ENCODE results near the gene CDSN. TPM values are rescaled to one million over a fixed set of nuclear protein-coding genes. Genes with fewer than 3 reads are reported as not detected.

CDSN gene, protein sequence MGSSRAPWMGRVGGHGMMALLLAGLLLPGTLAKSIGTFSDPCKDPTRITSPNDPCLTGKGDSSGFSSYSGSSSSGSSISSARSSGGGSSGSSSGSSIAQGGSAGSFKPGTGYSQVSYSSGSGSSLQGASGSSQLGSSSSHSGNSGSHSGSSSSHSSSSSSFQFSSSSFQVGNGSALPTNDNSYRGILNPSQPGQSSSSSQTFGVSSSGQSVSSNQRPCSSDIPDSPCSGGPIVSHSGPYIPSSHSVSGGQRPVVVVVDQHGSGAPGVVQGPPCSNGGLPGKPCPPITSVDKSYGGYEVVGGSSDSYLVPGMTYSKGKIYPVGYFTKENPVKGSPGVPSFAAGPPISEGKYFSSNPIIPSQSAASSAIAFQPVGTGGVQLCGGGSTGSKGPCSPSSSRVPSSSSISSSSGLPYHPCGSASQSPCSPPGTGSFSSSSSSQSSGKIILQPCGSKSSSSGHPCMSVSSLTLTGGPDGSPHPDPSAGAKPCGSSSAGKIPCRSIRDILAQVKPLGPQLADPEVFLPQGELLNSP
- 0.04 to 0.08 TPM (median 0.06 TPM) in 4 of 5 replicates, not detected in the other for total RNA-seq (2022; extraction: Qiagen RNA extraction)

DNA sequence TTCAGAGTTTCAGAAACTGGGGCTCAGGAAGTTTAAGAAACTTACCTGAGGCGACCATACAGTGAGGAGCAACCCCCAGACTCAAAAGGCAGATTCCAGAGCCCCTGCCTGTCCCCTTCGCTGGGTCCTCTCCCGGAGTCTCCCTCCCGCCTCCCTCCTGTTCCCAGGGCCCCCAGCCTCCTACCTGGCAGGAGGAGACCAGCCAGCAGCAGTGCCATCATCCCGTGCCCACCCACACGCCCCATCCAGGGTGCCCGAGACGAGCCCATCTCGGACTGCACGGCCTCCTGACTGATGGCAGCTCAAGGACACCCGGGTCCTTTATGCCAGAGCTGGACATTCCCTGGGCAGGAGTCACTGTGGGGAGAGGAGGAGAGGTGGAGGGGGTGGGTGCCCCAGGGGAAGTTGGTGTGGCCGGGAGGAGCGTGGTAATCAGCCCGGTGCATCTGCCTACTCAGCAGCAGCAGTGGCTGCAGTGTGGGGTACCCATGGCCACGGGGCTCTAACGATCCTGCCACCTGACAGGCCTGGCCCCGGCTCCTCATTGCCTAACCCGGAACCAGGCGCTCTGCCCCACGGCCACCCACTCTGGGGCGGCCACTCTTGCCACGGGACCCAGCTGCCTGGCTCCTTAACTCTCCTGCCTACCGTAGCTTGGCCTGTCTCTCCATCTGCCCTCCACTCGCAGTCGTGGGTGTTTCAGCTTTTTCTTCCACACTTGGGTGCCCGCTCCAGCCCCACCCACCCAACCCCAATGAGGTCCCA is at the start of gene CDSN:
Gene CDSN, minus strand, starts transcription at position 296 of the 765 bp plus-strand sequence. Its CDS starts 27 bp downstream, at position 269.

GRCh38 chr6:31158140-31158862 is 38.1 kb upstream of the CDSN start, which contains the start of gene TCF19:
TSS of gene TCF19 (plus strand) at chr6:31158589. CDS start at chr6:31159470, 881 bp downstream.

DNA sequence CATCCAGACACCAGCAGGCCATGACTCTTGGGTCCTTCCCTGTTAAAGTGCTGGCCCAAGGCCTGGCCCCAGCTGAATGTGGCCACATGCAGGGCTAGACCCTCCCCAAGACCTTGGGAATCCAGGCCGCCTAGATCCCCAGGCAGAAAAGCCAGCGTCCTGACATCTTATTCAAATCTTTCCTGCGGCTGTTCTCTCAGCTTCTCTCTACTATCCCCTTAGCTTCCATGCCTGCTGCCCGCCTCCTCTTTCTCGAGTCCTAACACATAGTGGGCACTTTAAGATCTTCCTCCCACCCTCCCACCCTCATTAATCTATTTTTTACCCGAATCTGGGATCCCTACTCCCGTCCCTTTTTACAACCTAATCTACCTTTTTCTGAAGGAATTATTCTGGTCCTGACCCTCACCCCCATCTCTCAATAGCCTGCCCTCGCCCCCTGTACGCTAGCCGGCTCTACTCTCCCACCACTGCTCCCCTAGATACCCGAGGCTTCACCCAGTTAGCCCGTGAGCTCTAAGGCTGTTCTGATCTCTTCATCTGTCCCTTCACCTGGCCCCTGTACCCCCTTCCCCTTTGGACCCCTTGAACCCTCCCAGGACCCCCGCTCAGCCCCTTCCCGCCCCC is 37.4 kb upstream of the CDSN start, which contains the start of gene CCHCR1:
Gene CCHCR1, minus strand, starts transcription at position 290 of the 627 bp plus-strand sequence. Its CDS starts 202 bp downstream, at position 88.

GRCh38 chr6:31138982-31139381 is 18.7 kb upstream of the CDSN start, which contains the start of gene PSORS1C2:
TSS of gene PSORS1C2 (minus strand) at chr6:31139066. CDS start at chr6:31139026, 40 bp downstream.

DNA sequence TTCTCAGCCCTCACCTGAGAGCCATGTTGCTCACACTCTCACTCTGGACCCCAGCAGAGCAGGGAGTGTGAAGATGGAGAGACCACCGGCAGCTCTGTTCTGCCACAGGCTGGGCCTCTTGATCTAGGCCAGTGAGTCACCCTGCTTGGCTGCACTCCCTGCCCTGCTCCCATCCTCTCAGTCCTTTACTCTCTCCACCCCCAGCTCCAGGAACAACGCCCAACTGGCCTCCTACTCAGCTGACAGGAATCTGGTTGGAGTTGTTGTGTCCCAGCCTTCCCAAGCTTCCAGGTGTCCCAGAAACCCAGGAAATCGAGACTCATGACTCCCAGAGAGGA is 5.7 kb downstream of the CDSN start, which contains the start of gene PSORS1C1:
Gene PSORS1C1, plus strand, starts transcription at position 260 of the 338 bp plus-strand sequence. CDS start 14,833 bp downstream, outside the sequence.

GRCh38 chr6:31112478-31112877 is 7.8 kb downstream of the CDSN start, which contains the start of gene C6orf15:
TSS of gene C6orf15 (minus strand) at chr6:31112575. CDS start at chr6:31112555, 20 bp downstream.

Other genes starting within 250 kb of the CDSN start
- 54.7 to 71.1 TPM (median 64.8 TPM) in 5 replicates for gene DDR1, start 235.9 kb downstream of the CDSN start, total RNA-seq (2022; extraction: Qiagen RNA extraction)
- gene GTF2H4, start 212.2 kb downstream of the CDSN start, total RNA-seq (2022; extraction: Qiagen RNA extraction): 17.2 to 21.4 TPM (median 19.3 TPM) in 5 replicates
- gene VARS2, start 206.2 kb downstream of the CDSN start, total RNA-seq (2022; extraction: Qiagen RNA extraction): 11.6 to 16.2 TPM (median 15.7 TPM) in 5 replicates
- gene SFTA2, start 188.3 kb downstream of the CDSN start, total RNA-seq (2022; extraction: Qiagen RNA extraction): 0.11 to 0.15 TPM in 2 of 5 replicates, not detected in the others
- gene MUCL3, start 179.5 kb downstream of the CDSN start, total RNA-seq (2022; extraction: Qiagen RNA extraction): 0.06 to 0.15 TPM (median 0.10 TPM) in 5 replicates
- gene MUC21, start 136.7 kb downstream of the CDSN start, total RNA-seq (2022; extraction: Qiagen RNA extraction): 0.02 TPM in 1 of 5 replicates, not detected in the others
- gene MUC22, start 110.0 kb downstream of the CDSN start, total RNA-seq (2022; extraction: Qiagen RNA extraction): 0.01 to 0.05 TPM (median 0.02 TPM) in 5 replicates
- 0.07 TPM in 1 of 5 replicates, not detected in the others for gene C6orf15, start 7.9 kb downstream of the CDSN start, total RNA-seq (2022; extraction: Qiagen RNA extraction)
- gene PSORS1C1, start 5.6 kb downstream of the CDSN start, total RNA-seq (2022; extraction: Qiagen RNA extraction): 4.4 to 6.7 TPM (median 6.1 TPM) in 5 replicates
- 0.09 TPM in 1 of 5 replicates, not detected in the others for gene PSORS1C2, start 18.6 kb upstream of the CDSN start, total RNA-seq (2022; extraction: Qiagen RNA extraction)
- gene CCHCR1, start 37.4 kb upstream of the CDSN start, total RNA-seq (2022; extraction: Qiagen RNA extraction): 7.1 to 8.3 TPM (median 7.5 TPM) in 5 replicates
- gene TCF19, start 38.1 kb upstream of the CDSN start, total RNA-seq (2022; extraction: Qiagen RNA extraction): 11.7 to 16.7 TPM (median 15.3 TPM) in 5 replicates
- 11.8 to 22.2 TPM (median 16.0 TPM) in 5 replicates for gene POU5F1, start 50.2 kb upstream of the CDSN start, total RNA-seq (2022; extraction: Qiagen RNA extraction)
- 42.8 to 53.6 TPM (median 51.6 TPM) in 5 replicates for gene HLA-C, start 151.6 kb upstream of the CDSN start, total RNA-seq (2022; extraction: Qiagen RNA extraction)
- 20.6 to 32.4 TPM (median 22.0 TPM) in 5 replicates for gene HLA-B, start 236.7 kb upstream of the CDSN start, total RNA-seq (2022; extraction: Qiagen RNA extraction)